GM12878 (cell line): ENCODE data around the gene CNNM2. TPM values are rescaled to one million over a fixed set of nuclear protein-coding genes. Genes with fewer than 3 reads are reported as not detected.

ENCODE experiments used
- ATAC-seq: fragments of 200-7000 bp; cut with Tn5 transposase; 3 replicates; pipeline ENCODE4 v1.9.1; 2020; ENCODE audit warnings: mild to moderate bottlenecking, moderate library complexity
- BruUV-seq: library from RNA; stranded (reverse); fragments of 400-500 nt; replicated peaks from 2 replicates; lab custom pipeline; 2021; lab: Mats Ljungman, UMichigan
- CTCF ChIA-PET: fragments of 300-600 bp; sonication (Branson Sonifier 250); formaldehyde crosslinking; extraction: SDS; loops from one replicate; lab custom pipeline; 2021; ENCODE audit warnings: inconsistent platforms; lab: Yijun Ruan, JAX
- POLR2A ChIA-PET: fragments of 350-600 bp; formaldehyde crosslinking; extraction: SDS; loops from one replicate; lab custom pipeline; 2021; ENCODE audit warnings: inconsistent platforms; lab: Charles Lee
- RAD21 ChIA-PET: fragments of 300-600 bp; sonication (Branson Sonifier 250); formaldehyde crosslinking; loops from one replicate; lab custom pipeline; 2023; ENCODE audit warnings: antibody characterized with exemption; ENCODE audit not compliant: unreplicated experiment; lab: Charles Lee
- SMC1A ChIA-PET: fragments of 300-600 bp; sonication (Branson Sonifier 250); formaldehyde crosslinking; loops from one replicate; lab custom pipeline; 2023; ENCODE audit not compliant: unreplicated experiment, uncharacterized antibody; lab: Charles Lee
- DNase-seq: peaks from one replicate; pipeline ENCODE4 v3.0.0-alpha.2; 2011; ENCODE audit warnings: low read depth, low spot score
- FAIRE-seq: peaks from 3 replicates; lab custom pipeline; 2011; peaks lifted over from hg19 to GRCh38; lab: Jason Lieb, UNC
- H2AFZ ChIP-seq: 2 replicates; pipeline ENCODE4 v1.6.0; 2011; ENCODE audit warnings: low read depth, low read length, control low read depth; ENCODE audit not compliant: control insufficient read depth
- H3K27ac ChIP-seq: 2 replicates; pipeline ENCODE4 v1.5.1; 2011; ENCODE audit warnings: control low read depth; ENCODE audit not compliant: control insufficient read depth, insufficient read depth
- H3K27me3 ChIP-seq, 2 experiments: replicated peaks in 1 of 2; 2 replicates each; pipeline versions ENCODE4 v1.6.0 to v1.6.1; 2011; ENCODE audit warnings: low read length in 1 of 2; ENCODE audit not compliant: control insufficient read depth in 2 of 2, insufficient read depth in 2 of 2
- H3K36me3 ChIP-seq, 2 experiments: 2 replicates each; pipeline ENCODE4 v1.5.1; 2011; ENCODE audit warnings: low read length in 1 of 2; ENCODE audit not compliant: control insufficient read depth in 2 of 2, insufficient read depth in 2 of 2
- H3K4me1 ChIP-seq: 2 replicates; pipeline ENCODE4 v1.6.1; 2011; ENCODE audit warnings: mild to moderate bottlenecking, low read length, moderate library complexity, mixed read lengths; ENCODE audit not compliant: control insufficient read depth, insufficient read depth
- H3K4me2 ChIP-seq: 2 replicates; pipeline ENCODE4 v1.6.0; 2011; ENCODE audit warnings: control low read depth; ENCODE audit not compliant: control insufficient read depth, insufficient read depth
- H3K4me3 ChIP-seq: fragments of 200-600 bp; sonication (generic); 2 replicates; pipeline ENCODE4 v1.5.1; 2016
- H3K79me2 ChIP-seq: 2 replicates; pipeline ENCODE4 v1.6.0; 2011; ENCODE audit warnings: low read length; ENCODE audit not compliant: control insufficient read depth, insufficient read depth
- H3K9ac ChIP-seq: 2 replicates; pipeline ENCODE4 v1.8.0; 2011; ENCODE audit warnings: low read length, control low read depth, mixed read lengths; ENCODE audit not compliant: control insufficient read depth, insufficient read depth
- H3K9me3 ChIP-seq: replicated peaks from 3 replicates; pipeline ENCODE4 v1.5.1; 2011; ENCODE audit warnings: mild to moderate bottlenecking, low read length; ENCODE audit not compliant: control insufficient read depth, insufficient read depth
- H4K20me1 ChIP-seq: 2 replicates; pipeline ENCODE4 v1.6.0; 2011; ENCODE audit not compliant: control insufficient read depth, insufficient read depth
- CHD4 ChIP-seq: fragments of 200-600 bp; sonication (generic); IDR thresholded peaks from 2 replicates; pipeline ENCODE4 v1.6.1; 2016; ENCODE audit warnings: mild to moderate bottlenecking
- MTA3 ChIP-seq: IDR thresholded peaks from 2 replicates; pipeline ENCODE4 v1.6.1; 2012; ENCODE audit warnings: low read length, inconsistent platforms, borderline replicate concordance
- MYC ChIP-seq: IDR thresholded peaks from 2 replicates; pipeline ENCODE4 v1.6.1; 2011; ENCODE audit warnings: mild to moderate bottlenecking, low read length, moderate library complexity, inconsistent platforms; ENCODE audit not compliant: insufficient read depth, insufficient replicate concordance, insufficient read length, severe bottlenecking
- SP1 ChIP-seq: IDR thresholded peaks from one replicate; pipeline ENCODE4 v1.6.1; 2011; ENCODE audit warnings: low read depth, low read length
- SPI1 ChIP-seq: IDR thresholded peaks from 2 replicates; pipeline ENCODE4 v1.6.1; 2011; ENCODE audit warnings: low read depth, mild to moderate bottlenecking, low read length, moderate library complexity, borderline replicate concordance; ENCODE audit not compliant: insufficient read depth
- SUPT20H ChIP-seq: IDR thresholded peaks from 2 replicates; pipeline ENCODE4 v1.6.1; 2011; ENCODE audit warnings: low read depth, mild to moderate bottlenecking, low read length, moderate library complexity, borderline replicate concordance; ENCODE audit not compliant: control insufficient read depth
- WGBS: methylation state at CpG from one replicate; pipeline ENCODE4 v1.1.6; 2016; ENCODE audit warnings: low lambda C conversion rate; ENCODE audit not compliant: insufficient replicate concordance, insufficient coverage; ENCODE audit errors: missing lambda C conversion rate; 5-methylcytosine and 5-hydroxymethylcytosine counted together
- in situ Hi-C: fragments of 300-500 bp; cut with MboI; formaldehyde crosslinking; loops from 9 replicates; pipeline ENCODE4 v1.14.3; 2018; ENCODE audit warnings: mixed read lengths
- intact Hi-C: fragments of 100-400 bp; cut with micrococcal nuclease; formaldehyde crosslinking; loops from one replicate; pipeline ENCODE4 v1.14.2; 2022; ENCODE audit not compliant: unreplicated experiment
- polyA plus RNA-seq, 11 experiments: library from polyadenylated mRNA; depleted of rRNA in 4 of 11; unstranded in 6 of 11; stranded (reverse) in 5 of 11; fragments of >200 nt; fragmentation: Nextera tagmentation in 4 of 11; fragmentation: Illumina TruSeq in 1 of 11; extraction: Ambion mirVana in 4 of 11; extraction: Trizol in 1 of 11; gene quantifications; 1 replicate in 1 of 11; 2 replicates in 10 of 11; pipeline versions ENCODE4 v1.2.1 to v1.2.3, GENCODE V29; 2011 to 2016; ENCODE audit warnings: inconsistent platforms in 2 of 11, missing spikeins in 2 of 11, low read depth in 1 of 11
- total RNA-seq, 4 experiments: library from RNA; depleted of rRNA in 3 of 4; stranded (reverse); fragments of >200 nt in 3 of 4; fragmentation: Illumina TruSeq in 1 of 4; extraction: Trizol in 1 of 4; gene quantifications; 2 replicates each; pipeline versions ENCODE4 v1.2.1 to v1.2.3, GENCODE V29; 2013 to 2021
- TF ChIP-seq, protein P1 (sequence below): IDR thresholded peaks from 2 replicates; pipeline ENCODE4 v1.6.1; 2012; ENCODE audit warnings: low read depth, low read length, improper control_type of control experiment
- TF ChIP-seq, protein P2 (sequence below): fragments of 450-650 bp; formaldehyde crosslinking; IDR thresholded peaks from 2 replicates; pipeline ENCODE4 v1.5.0; 2022; ENCODE audit warnings: mild to moderate bottlenecking, missing genetic modification characterization
- TF ChIP-seq, protein P3 (sequence below): fragments of 450-650 bp; IDR thresholded peaks from 2 replicates; pipeline ENCODE4 v1.6.1; 2017; ENCODE audit warnings: low read depth, mild to moderate bottlenecking, moderate library complexity

Gene CNNM2
- total and polyA plus RNA-seq, 10 of the 15 experiments (the other 5 are each of a cell fraction or from before 2014, with no cell fraction given), result 0.18 to 7.3 (median 2.5) TPM

DNA sequence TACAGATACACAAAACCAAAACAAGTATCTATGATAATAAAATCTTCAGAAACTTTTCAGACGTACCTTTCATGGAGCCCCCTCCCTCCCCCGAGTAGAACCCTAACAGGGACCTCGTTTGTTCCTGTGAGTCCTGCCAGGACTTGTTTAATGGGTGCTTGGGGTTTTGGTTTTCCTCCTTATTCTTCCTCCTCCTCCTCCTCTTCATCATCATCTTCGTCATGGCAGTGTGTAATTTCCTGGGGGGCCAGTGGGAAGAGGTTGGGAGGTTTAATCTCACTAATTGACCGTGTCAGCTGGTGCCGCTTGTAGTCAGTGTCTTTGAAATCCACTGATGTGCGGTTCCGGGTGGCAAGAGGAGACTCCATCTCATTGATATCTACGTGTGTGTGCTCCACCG is 171.4 kb downstream of the CNNM2 start:
- ATAC-seq, result no peak
- no peak for FAIRE-seq
- Histone ChIP-seq H4K20me1 (no peaks in the 10 kb centered on the region), H3K27me3 (no peaks in the 10 kb centered on the region), H3K4me2 (no peak overlapping the region), H3K9ac (no peak overlapping the region), H3K36me3 (peaks cover 12 to 23% of the 10 kb centered on the region in 2 experiments), H3K9me3 (no peaks in the 10 kb centered on the region), H3K4me1 (no peaks in the 10 kb centered on the region), H3K27ac (no peak overlapping the region), H2AFZ (no peak overlapping the region), H3K79me2 (no peaks in the 10 kb centered on the region), H3K4me3 (no peak overlapping the region)
- RAD21 ChIA-PET, result interaction anchor here (1.0 kb wide), 1 partner anchor 171 kb away, joined by 3 read pairs; the partner anchor contains the start of gene CNNM2
- CTCF ChIA-PET, result interaction anchor here (0.6 kb wide), 1 partner anchor 12 kb away, joined by 3 read pairs; no protein-coding TSS in a partner anchor
- no TSS peak for BruUV-seq
- in situ Hi-C loops (no loop called here), intact Hi-C loops (no loop called here)
- 88% methylated on average over 10 of the region's 10 CpGs for whole genome bisulfite sequencing
- no peak for DNase-seq
- TF ChIP-seq MYC, result no peak
- POLR2A ChIA-PET, result no interaction called here
- SMC1A ChIA-PET, result interaction anchor here (1.0 kb wide), 1 partner anchor 24 kb away, joined by 3 read pairs; no protein-coding TSS in a partner anchor

DNA sequence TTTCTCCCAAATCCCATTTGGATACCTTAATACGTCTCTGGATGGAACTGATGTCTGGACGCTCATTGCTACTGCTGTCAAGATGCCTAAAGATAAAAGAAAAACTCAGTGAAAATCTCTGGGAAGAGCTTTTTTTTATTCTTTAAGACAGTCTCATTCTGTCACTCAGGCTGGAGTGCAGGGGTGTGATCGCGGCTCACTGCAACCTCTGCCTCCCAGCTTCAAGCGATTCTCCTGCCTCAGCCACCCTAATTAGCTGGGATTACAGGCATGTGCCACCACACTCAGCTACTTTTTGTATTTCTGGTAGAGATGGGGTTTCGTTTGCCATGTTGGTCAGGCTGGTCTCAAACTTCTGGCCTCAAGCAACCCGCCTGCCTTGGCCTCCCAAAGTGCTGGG is 172.8 kb downstream of the CNNM2 start:
- ChIA-PET SMC1A (interaction anchor here (0.8 kb wide), 2 partner anchors 9 to 167 kb away, joined by 3 read pairs; no protein-coding TSS in a partner anchor), CTCF (interaction anchor here (1.0 to 1.2 kb wide), 3 partner anchors 138 to 173 kb away, joined by 3 to 8 read pairs (median 3); partner anchors contain the start of gene CNNM2), RAD21 (no interaction called here), POLR2A (interaction anchor here (0.5 kb wide), 1 partner anchor 33 kb away, joined by 3 read pairs; no protein-coding TSS in a partner anchor)
- no peak overlapping the region for H3K9ac ChIP-seq
- no peaks in the 10 kb centered on the region for H3K9me3 ChIP-seq
- no peaks in the 10 kb centered on the region for H3K79me2 ChIP-seq
- ATAC-seq, result no peak
- no peak overlapping the region for H3K4me2 ChIP-seq
- peaks cover 12 to 23% of the 10 kb centered on the region in 2 experiments for H3K36me3 ChIP-seq
- no peak overlapping the region for H3K27ac ChIP-seq
- in situ Hi-C loops, result no loop called here
- no TSS peak for BruUV-seq
- H3K4me3 ChIP-seq, result no peak overlapping the region
- 97% methylated on average over 7 of the region's 7 CpGs for WGBS
- no peak overlapping the region for H2AFZ ChIP-seq
- H3K27me3 ChIP-seq, result no peaks in the 10 kb centered on the region
- no peaks in the 10 kb centered on the region for H4K20me1 ChIP-seq
- H3K4me1 ChIP-seq, result no peaks in the 10 kb centered on the region
- no peak for FAIRE-seq
- DNase-seq, result no peak
- intact Hi-C loops, result no loop called here
- no peak for TF ChIP-seq MTA3
- TF ChIP-seq, protein P1, sequence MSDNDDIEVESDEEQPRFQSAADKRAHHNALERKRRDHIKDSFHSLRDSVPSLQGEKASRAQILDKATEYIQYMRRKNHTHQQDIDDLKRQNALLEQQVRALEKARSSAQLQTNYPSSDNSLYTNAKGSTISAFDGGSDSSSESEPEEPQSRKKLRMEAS, result no peak
- TF ChIP-seq SP1, result no peak
- no peak for TF ChIP-seq SPI1
- no peak for TF ChIP-seq CHD4
- TF ChIP-seq, protein P2, sequence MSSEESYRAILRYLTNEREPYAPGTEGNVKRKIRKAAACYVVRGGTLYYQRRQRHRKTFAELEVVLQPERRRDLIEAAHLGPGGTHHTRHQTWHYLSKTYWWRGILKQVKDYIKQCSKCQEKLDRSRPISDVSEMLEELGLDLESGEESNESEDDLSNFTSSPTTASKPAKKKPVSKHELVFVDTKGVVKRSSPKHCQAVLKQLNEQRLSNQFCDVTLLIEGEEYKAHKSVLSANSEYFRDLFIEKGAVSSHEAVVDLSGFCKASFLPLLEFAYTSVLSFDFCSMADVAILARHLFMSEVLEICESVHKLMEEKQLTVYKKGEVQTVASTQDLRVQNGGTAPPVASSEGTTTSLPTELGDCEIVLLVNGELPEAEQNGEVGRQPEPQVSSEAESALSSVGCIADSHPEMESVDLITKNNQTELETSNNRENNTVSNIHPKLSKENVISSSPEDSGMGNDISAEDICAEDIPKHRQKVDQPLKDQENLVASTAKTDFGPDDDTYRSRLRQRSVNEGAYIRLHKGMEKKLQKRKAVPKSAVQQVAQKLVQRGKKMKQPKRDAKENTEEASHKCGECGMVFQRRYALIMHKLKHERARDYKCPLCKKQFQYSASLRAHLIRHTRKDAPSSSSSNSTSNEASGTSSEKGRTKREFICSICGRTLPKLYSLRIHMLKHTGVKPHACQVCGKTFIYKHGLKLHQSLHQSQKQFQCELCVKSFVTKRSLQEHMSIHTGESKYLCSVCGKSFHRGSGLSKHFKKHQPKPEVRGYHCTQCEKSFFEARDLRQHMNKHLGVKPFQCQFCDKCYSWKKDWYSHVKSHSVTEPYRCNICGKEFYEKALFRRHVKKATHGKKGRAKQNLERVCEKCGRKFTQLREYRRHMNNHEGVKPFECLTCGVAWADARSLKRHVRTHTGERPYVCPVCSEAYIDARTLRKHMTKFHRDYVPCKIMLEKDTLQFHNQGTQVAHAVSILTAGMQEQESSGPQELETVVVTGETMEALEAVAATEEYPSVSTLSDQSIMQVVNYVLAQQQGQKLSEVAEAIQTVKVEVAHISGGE (CRISPR knock-in tag), result no peak
- TF ChIP-seq, protein P3, sequence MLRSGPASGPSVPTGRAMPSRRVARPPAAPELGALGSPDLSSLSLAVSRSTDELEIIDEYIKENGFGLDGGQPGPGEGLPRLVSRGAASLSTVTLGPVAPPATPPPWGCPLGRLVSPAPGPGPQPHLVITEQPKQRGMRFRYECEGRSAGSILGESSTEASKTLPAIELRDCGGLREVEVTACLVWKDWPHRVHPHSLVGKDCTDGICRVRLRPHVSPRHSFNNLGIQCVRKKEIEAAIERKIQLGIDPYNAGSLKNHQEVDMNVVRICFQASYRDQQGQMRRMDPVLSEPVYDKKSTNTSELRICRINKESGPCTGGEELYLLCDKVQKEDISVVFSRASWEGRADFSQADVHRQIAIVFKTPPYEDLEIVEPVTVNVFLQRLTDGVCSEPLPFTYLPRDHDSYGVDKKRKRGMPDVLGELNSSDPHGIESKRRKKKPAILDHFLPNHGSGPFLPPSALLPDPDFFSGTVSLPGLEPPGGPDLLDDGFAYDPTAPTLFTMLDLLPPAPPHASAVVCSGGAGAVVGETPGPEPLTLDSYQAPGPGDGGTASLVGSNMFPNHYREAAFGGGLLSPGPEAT, result no peak
- no peak for TF ChIP-seq SUPT20H
